ENCODE measurements around the gene RPIA. TPM values are rescaled to one million over a fixed set of nuclear protein-coding genes. Genes with fewer than 3 reads are reported as not detected.
"Not testable (repeated sequence)": the region's sequence is repeated elsewhere in the genome, so short reads cannot be mapped to it uniquely, and the experiment has no call there.

The RPIA gene
- 10 to 100 TPM; 20.1 to 28.5 TPM for total RNA-seq
- long read RNA-seq, transcript RPIA-201 (9 exons, 1,848 nt), result major isoform, 24 of 28 reads
- long read RNA-seq, partial matches to known transcripts, result 0 of 28 reads
- long read RNA-seq, other reads (novel, unspliced or antisense), result 4 of 28 reads

DNA sequence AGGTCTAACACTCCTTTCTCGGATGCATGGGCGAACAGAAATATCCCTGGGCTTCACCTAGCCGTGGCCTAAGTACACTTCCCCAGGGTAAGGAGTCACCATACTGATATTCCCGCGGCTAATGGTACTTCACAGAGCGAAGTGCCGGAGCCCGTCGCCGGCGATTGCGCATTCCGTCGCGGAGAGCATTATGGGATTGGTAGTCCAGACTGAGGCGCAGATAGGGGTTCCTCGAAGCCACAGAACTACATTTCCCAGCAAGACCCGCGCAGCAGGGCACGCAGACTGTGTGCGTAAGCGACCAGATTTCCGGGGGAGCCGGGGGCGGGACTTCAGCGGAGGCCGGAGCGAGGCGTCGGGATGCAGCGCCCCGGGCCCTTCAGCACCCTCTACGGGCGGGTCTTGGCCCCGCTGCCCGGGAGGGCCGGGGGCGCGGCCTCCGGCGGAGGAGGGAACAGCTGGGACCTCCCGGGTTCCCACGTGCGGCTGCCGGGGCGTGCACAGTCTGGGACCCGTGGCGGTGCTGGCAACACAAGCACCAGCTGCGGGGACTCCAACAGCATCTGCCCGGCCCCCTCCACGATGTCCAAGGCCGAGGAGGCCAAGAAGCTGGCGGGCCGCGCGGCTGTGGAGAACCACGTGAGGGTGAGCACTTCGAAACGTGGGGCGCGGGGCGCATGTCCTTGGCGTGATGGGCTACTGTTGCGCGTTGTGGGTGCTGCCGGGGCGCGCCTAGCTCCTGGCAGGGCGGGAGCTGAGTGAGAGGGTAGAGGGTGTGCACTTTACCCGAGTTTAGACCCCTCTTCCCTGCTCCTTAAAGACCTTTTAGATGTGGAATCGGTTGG lies at the start of gene RPIA:
Gene RPIA, plus strand, starts transcription at position 335 of the 845 bp plus-strand sequence. Its CDS starts 26 bp downstream, at position 361.
- ATAC-seq, result peak; percentile 96
- DNase-seq, result peak; percentile 100
- intact Hi-C loops (cut with DNase I, micrococcal nuclease), result no loop called here

DNA sequence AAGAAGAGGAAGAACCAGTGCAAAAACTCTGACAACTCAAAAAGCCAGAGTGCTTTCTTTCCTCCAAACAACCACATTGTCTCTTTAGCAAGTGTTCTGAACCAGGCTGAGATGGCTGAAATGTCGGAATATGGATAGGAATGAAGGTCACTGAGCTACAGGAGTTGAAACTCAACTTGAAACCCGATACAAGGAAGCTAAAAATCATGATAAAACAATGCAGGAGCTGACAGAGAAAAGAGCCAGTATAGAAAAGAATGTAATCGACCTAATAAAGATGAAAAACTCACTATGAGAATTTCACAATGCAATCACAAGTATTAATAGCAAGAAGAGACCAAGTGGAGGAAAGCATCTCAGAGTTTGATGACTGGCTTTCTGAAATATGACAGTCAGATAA lies 49.2 kb upstream of the RPIA start:
- ATAC-seq (no peak), DNase-seq (no peak)
- intact Hi-C loops (cut with DNase I, micrococcal nuclease), result no loop called here

DNA sequence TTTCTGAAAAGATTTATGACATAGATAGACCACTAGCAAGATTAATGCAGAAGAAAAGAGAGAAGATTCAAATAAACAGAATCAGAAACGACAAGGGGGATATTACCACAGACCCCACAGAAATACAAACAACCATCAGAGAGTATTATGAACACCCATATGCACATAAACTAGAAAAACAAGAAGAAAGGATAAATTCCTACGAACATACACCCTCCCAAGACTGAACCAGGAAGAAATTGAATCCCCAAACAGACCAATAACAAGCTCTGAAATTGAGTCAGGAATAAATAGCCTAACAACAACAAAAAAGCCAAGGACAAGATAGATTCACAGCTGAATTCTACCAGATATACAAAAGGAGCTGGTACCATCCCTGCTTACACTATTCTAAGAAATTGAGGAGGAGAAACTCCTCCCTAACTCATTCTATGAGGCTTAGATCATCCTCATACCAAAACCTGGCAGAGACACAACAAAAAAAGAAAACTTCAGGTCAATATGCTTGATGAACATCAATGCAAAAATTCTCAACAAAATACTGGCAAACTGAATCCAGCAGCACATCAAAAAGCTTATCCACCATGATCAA lies 46.1 kb upstream of the RPIA start:
- DNase-seq; intact Hi-C loops (cut with DNase I, micrococcal nuclease): not testable (repeated sequence)

DNA sequence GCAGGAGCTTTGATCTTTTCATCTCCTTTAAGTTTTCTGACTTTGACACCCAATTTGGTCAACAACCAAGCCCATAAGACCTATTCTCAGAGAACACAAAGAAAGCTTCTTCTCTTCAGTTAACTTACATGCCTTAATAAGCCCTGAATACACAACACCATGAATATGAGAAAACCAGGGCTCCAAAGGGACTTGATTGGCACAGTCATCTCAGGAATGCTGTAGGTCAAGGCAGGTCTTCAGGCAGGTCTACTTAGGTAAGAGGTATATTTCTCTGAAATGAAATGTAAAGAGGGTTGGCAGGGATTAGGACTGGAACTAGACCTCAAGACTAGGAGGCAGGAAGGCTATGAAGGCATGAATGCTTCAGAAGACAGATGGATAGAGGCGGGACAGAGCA lies 39.8 kb upstream of the RPIA start:
- DNase-seq (no peak), ATAC-seq (no peak)
- intact Hi-C loops (cut with DNase I, micrococcal nuclease), result no loop called here

More for the DNA sequence above, 46.1 kb upstream of the RPIA start:
- not testable (repeated sequence) for ATAC-seq

DNA sequence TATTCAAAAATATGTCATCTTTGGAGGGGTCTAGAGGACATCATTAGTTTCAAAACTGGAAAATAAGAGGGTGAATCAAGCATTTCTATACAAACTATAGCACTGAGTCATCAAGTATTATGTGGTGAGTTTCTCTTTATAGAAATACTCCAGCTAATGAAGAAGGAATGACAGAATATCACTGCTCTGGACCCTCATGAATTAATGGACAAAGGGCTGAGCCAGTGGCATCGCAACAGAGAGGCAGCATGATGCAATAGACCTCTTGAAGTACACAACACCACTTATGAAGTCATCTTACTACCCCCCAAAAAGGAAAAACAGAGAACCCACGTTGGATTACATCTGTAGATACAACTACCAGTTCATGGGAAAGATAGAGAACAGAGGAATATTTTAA lies 36.8 kb upstream of the RPIA start:
- ATAC-seq, result no peak
- DNase-seq, result no peak
- intact Hi-C loops (cut with DNase I, micrococcal nuclease), result no loop called here

DNA sequence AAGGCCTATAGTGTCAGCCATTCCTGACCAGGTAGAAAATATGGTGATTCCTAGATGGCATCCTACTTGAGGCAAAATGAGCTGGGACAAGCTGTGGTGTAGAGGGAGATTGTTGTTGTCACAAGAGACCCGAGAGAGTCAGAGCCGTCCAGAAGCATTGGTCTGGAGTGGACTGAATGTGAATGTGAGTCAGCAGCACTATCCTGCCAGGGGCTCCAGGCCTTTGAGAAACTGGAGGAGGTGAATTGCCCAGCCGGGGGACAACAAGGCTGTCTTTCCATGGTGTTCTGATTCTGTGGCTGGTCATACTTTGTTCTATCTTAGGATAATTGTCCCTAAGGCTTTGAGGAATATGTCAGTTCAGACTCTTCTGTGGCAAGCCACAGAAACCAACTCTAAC lies 34.8 kb upstream of the RPIA start:
- ATAC-seq (no peak), DNase-seq (no peak)
- intact Hi-C loops (cut with DNase I, micrococcal nuclease), result no loop called here

DNA sequence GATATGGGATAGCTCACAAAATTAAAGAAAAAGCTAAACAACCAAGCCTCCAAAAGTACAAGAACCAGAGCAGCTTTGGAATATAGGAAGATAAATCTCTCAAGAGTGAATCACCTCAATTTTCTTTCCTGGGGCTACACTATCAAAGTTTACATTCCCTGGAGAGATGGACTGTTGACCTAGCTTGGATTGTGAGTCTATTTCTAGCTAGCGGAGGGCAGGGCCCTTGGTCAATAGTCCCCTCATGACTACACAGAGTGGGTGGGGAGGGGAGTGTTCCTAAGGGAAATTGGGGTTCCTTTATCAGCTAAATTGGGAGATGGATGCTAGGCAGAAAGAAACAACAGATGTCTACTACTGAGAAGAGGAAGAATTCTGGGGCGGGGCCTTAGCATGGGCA lies 34.3 kb upstream of the RPIA start:
- DNase-seq, result no peak
- intact Hi-C loops (cut with DNase I, micrococcal nuclease), result no loop called here
- peak; percentile 48 for ATAC-seq

DNA sequence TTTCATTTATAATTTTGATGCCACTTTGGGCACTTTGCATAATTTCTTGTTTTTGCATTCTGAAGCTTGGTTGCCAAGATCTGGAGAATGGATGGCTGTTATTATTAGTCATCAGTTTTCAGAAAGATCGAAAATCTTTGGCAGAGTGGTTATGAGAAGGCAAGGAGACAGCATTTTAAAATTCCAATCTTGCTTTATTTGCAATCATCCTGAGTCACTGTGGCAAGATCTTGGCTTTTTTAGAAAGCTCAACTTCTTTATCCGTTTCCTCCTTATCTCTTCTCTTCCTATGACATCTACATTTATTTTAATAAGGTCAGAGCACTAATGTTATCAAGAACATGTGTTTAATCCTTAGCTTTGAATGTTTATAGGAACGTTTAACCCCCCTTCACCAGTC lies 33.1 kb upstream of the RPIA start:
- intact Hi-C loops (cut with DNase I, micrococcal nuclease), result no loop called here
- no peak for ATAC-seq

DNA sequence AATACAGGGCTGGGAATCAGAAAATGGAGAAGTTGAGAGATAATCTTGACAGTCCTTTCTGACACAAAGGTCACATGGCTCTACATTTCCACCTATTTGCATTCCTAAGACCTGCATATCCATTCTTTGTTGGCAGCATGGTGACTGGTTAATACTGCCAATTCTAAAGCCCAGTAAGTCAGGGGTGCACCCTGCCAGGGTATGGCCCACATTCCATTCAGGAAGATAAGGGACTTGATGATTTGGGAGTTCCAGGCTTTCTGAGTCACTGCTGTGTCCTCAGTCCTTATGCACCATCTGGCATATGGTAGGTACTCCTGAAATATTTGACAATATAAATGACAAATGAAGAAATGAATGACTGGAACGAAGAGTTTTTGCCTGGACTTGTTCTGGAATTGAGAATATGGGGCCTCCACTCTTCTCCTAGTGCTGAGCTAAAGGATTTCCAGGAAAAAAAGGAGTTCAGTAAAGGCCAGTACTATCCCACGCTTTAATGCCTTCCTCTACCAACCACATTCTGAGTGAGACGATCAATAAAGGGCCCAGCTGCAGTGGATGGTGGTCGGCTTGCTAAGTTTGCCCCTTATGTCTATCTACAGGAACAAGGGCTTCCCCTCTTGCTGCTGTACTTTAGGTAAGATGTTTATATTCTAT lies 32.5 kb upstream of the RPIA start:
- DNase-seq (no peak), ATAC-seq (peak; percentile 65)
- intact Hi-C loops (cut with DNase I, micrococcal nuclease), result no loop called here

More for the DNA sequence above, 33.1 kb upstream of the RPIA start:
- no peak for DNase-seq

DNA sequence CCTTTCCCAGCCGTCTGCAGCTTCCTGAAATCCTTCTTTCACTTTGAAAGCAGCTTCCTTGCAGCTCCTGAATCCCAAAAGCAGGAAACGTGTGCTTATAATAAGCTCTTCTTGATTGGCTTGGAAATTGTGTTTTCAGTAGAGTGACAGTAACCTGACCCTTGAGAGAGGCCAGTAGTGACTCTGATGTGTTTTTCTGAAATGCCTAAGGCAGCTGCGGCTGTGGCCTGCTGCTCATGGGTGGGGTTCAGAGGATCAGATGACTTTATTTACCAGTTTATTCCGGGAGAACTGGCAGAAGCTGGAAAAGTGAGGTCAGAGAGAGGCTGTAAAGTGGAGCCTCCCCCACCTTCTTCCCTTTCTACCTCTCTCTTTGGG lies 31.9 kb upstream of the RPIA start:
- intact Hi-C loops (cut with DNase I, micrococcal nuclease), result no loop called here
- peak; percentile 87 for ATAC-seq
- peak; percentile 16 to 42 for DNase-seq

DNA sequence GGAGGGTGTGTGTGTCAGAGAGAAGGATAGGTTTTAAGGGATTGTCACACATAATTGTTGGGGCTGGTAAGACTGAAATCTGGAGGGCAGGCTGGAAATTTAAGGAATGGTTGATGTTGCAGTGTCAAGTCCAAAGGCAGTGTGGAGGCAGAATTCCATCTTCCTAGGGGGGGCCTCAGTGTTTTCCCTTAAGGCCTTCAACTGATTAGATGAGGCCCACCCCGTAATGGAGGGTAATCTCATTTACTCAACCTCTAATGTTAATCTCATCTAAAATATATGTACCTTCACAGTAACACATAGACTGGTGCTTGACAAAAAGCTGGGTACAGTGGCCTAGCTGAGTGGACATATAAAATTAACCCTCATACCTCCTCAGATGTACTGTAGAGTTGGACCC lies 30.9 kb upstream of the RPIA start:
- ATAC-seq, result no peak
- DNase-seq, result no peak
- intact Hi-C loops (cut with DNase I, micrococcal nuclease), result no loop called here

DNA sequence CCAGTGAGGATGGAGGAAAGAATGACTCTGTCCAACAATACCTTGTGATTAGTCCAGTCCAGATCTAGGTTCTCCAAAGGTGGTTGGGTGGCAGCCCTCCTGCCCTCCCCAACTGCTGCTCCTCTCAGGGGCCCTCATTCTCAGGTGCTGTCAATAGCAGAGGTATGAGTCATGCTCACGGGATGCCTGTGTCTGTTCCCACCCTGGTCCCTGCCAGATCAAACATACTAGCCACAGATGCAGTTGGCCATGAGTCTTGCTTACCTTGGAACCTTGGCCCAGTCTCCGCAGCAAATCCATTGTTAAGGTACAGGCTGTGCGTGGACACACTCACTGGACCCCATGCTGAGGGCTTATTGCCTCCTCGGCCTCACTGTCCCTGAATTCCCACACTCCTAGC lies 24.9 kb upstream of the RPIA start:
- ATAC-seq (no peak), DNase-seq (no peak)
- intact Hi-C loops (cut with DNase I, micrococcal nuclease), result loop anchor here in 1 of 2 donors (5.0 kb wide), 1 partner anchor 34 kb away; no protein-coding TSS in a partner anchor

DNA sequence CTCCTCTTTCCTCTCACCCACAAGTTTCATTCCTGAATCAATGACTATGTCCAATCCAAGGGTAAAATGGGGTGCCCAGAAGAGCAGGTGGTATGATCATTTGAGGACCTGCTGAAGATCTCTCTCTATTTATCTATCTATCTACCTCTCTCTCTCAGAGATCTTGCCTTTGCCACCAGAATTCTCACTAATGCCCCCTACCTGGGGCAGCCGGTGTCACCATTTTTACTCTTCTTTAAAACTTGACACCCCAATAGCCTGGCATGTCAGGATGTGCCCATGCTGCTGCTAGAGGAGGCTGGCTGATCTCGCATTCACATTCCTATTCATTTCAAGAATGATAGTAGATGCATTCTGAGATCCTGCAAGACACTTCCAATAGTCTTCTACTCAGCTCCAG lies 24.3 kb upstream of the RPIA start:
- ATAC-seq (no peak), DNase-seq (no peak)
- intact Hi-C loops (cut with DNase I, micrococcal nuclease), result loop anchor here in 1 of 2 donors (5.0 kb wide), 1 partner anchor 35 kb away; no protein-coding TSS in a partner anchor

DNA sequence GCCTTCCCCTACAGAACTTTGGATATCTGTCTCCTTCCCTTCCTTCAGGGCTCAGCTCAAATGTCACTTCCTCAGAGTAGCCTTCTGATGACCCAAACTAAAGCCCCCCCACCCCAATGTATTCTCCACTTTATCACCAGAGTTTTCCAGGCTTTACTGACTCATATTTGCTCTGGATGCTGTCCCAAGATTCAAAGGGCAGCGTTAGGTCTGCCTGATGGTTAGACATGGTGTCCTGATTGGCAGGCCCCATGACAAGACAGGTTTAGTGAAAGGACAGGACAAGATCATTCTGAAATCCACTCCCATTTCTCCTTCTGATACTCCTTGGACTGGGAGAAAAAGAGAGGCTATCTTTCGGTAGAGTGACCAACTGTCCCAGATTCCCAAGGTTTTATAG lies 22.6 kb upstream of the RPIA start:
- DNase-seq, result no peak
- ATAC-seq, result no peak
- intact Hi-C loops (cut with DNase I, micrococcal nuclease), result loop anchor here in 1 of 2 donors (5.0 kb wide), 1 partner anchor 37 kb away; no protein-coding TSS in a partner anchor

DNA sequence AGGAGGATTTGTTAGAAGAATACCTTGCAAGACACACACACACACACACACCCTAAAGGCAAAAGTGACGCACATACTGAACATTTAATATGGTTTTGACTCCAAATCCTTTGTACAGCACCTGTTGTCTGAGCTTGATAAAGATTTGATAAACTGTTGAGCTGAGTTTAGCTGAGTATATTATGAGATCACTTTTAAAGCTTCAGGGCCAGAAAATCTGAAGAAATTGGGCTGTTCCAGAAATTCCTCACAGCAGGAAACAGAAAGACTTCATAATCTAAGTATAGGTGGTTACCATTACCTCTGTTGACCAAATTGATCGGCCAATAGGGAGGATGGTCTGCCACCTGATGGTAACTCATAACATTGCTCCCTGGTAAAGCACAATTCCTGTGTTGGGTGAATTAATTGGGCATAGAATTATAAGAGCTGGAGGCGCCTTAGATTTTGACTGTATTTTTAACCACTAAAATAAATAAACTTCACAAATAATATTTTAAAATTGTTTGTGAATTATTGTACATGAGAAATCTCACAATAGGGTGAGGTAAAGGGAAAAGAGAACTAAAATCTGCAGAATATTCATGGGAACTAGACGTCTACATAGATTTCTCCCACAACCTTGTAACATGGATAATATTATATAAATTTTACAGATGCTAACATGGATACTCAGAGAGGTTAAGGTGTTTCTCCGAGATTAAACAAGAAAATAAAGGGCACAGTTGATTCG lies 21.8 kb upstream of the RPIA start:
- intact Hi-C loops (cut with DNase I, micrococcal nuclease), result loop anchor here in 1 of 2 donors (5.0 kb wide), 1 partner anchor 37 kb away; no protein-coding TSS in a partner anchor
- ATAC-seq (peak; percentile 86), DNase-seq (peak in 1 of 2 donors; percentile 11)

DNA sequence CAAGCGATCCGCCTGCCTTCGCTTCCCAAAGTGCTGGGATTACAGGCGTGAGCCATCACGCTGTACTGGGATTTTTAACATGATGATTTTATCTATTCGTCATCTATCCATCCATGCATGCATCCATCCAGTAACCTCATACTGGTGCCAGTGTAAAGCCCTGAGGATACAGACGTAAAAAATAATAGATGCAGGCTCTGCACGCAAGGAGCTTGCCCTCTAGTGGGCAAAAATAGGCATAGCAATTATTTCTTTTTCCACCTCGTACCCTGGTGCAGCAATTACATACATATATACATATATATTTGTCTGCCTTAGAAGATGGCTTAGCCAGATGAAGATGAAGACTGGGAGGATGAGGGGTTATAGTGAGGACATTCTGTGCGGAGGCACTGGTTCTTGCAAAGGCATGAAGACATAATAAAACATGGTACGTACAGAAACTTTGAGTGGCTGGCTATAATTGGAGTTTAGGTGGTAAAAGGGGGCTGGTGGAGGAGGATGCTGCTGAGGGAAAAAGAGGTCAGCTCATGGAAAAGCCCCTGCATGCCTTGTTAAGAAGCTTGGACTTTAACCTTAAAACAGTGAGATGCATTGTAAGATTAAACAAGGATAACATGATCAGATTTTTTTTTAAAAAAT lies 19.6 kb upstream of the RPIA start:
- DNase-seq (no peak), ATAC-seq (peak; percentile 75)
- intact Hi-C loops (cut with DNase I, micrococcal nuclease), result loop anchor here in 1 of 2 donors (2.0 kb wide), 1 partner anchor 81 kb away; no protein-coding TSS in a partner anchor

DNA sequence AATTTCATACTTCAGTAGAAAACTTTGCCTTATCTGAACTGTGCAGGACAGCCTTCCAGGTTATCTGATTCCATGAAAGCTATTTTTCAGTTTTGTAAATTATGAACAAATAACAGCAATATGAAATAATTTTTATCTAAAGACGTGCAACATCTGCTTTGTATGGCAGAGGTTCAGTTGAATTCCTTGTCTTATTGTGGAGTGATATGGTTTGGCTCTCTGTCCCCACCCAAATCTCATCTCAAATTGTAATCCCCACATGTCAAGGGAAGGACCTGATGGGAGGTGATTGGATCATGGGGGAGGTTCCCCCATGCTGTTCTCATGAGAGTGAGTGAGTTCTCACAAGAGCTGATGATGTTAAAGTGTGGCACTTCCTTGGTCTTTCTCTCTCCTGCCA lies 18.1 kb upstream of the RPIA start:
- ATAC-seq (no peak), DNase-seq (no peak)
- intact Hi-C loops (cut with DNase I, micrococcal nuclease), result loop anchor here in 1 of 2 donors (2.0 kb wide), 1 partner anchor 83 kb away; no protein-coding TSS in a partner anchor

DNA sequence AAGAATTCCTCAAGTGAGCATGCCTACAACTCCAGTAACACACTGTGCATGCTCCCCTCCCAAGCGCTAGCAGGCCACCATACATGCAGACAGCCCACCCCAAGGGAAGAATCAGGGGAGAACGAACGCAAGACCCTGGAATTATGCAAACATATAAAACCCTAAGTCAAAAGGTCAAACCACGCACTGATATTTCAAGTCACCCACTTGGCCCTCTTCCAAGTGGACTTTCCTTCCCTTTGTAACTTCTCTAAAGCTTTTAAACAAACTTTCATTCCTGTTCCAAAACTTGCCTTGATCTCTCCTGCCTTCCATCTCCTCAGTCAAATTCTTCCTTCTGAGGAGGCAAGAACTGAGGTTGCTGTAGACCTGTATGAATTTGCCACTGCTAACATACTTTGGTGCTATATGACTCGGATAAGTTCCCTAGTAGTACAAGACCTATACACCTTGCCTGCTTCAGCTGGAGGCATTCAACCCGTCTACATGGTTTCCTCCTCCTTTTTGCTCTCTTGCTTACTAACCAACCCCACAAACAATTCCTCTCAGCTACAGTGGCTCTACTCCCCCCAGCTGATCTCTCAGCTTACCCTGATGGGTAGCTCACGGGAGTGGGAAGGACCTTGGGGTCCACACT lies 11.1 kb upstream of the RPIA start:
- no peak for DNase-seq
- no peak for ATAC-seq

More for the DNA sequence above, 11.1 kb upstream of the RPIA start:
- intact Hi-C loops (cut with DNase I, micrococcal nuclease), result no loop called here
